Measurements from ENCODE around the gene KCNE1.
"Not testable (repeated sequence)": the region's sequence is repeated elsewhere in the genome, so short reads cannot be mapped to it uniquely, and the experiment has no call there.

Gene KCNE1

GRCh38 chr21:34510148-34511142 is 1.6 kb downstream of the KCNE1 start:
- DNase-seq = peak; percentile 63

GRCh38 chr21:34509151-34509550 is 2.9 kb downstream of the KCNE1 start:
- no peak for DNase-seq

- no peak for DNase-seq
These were observed 7.4 kb downstream of the KCNE1 start for GRCh38 chr21:34504595-34504994.

- no peak for DNase-seq
These were observed 9.4 kb downstream of the KCNE1 start for GRCh38 chr21:34502480-34503106.

- DNase-seq = no peak
These were observed 10.3 kb downstream of the KCNE1 start for GRCh38 chr21:34501716-34502115.

- DNase-seq = no peak
These were observed 11.8 kb downstream of the KCNE1 start for GRCh38 chr21:34500191-34500590.

- DNase-seq = no peak
These were observed 12.9 kb downstream of the KCNE1 start for GRCh38 chr21:34499116-34499515.

- DNase-seq = peak; percentile 85
These were observed 13.4 kb downstream of the KCNE1 start for GRCh38 chr21:34498623-34499022.

- DNase-seq = not testable (repeated sequence)
These were observed 28.2 kb downstream of the KCNE1 start for GRCh38 chr21:34483854-34484253.

GRCh38 chr21:34483435-34483834 is 28.6 kb downstream of the KCNE1 start:
- not testable (repeated sequence) for DNase-seq

- DNase-seq = not testable (repeated sequence)
These were observed 44.7 kb downstream of the KCNE1 start for GRCh38 chr21:34467333-34467732.

- DNase-seq = not testable (repeated sequence)
These were observed 52.6 kb downstream of the KCNE1 start for GRCh38 chr21:34459426-34459825.

GRCh38 chr21:34458266-34458665 is 53.7 kb downstream of the KCNE1 start:
- not testable (repeated sequence) for DNase-seq

- not testable (repeated sequence) for DNase-seq
These were observed 55.8 kb downstream of the KCNE1 start for GRCh38 chr21:34456180-34456579.

GRCh38 chr21:34455628-34456027 is 56.4 kb downstream of the KCNE1 start:
- DNase-seq = not testable (repeated sequence)

- DNase-seq = not testable (repeated sequence)
These were observed 65.0 kb downstream of the KCNE1 start for GRCh38 chr21:34447018-34447417.

GRCh38 chr21:34443486-34443885 is 68.5 kb downstream of the KCNE1 start:
- DNase-seq = not testable (repeated sequence)

- not testable (repeated sequence) for DNase-seq
These were observed 82.3 kb downstream of the KCNE1 start for GRCh38 chr21:34429710-34430109.

- not testable (repeated sequence) for DNase-seq
These were observed 83.6 kb downstream of the KCNE1 start for GRCh38 chr21:34428441-34428840.

- DNase-seq = not testable (repeated sequence)
These were observed 84.7 kb downstream of the KCNE1 start for GRCh38 chr21:34427339-34427738.

- not testable (repeated sequence) for DNase-seq
These were observed 88.2 kb downstream of the KCNE1 start, which contains the start of gene SMIM34 for GRCh38 chr21:34423805-34424204. TSS of gene SMIM34 (minus strand) at chr21:34423951. CDS start at chr21:34423839, 112 bp downstream.

- not testable (repeated sequence) for DNase-seq
These were observed 94.4 kb downstream of the KCNE1 start for GRCh38 chr21:34417448-34418077.

- not testable (repeated sequence) for DNase-seq
These were observed 104.7 kb downstream of the KCNE1 start for GRCh38 chr21:34407294-34407693.

Data from NCI-H2029 (cell line).